Panc1 (cell line): Measurements from ENCODE around the gene HOXA4. TPM values are rescaled to one million over a fixed set of nuclear protein-coding genes. Genes with fewer than 3 reads are reported as not detected.

Experiments
- ATAC-seq: fragments of 200-7000 bp; cut with Tn5 transposase; 2 replicates; pipeline ENCODE4 v1.9.1; 2020; ENCODE audit warnings: mild to moderate bottlenecking, moderate library complexity
- BruUV-seq: library from RNA; stranded (reverse); fragments of 400-500 nt; replicated peaks from 2 replicates; lab custom pipeline; 2021; lab: Mats Ljungman, UMichigan
- CTCF ChIA-PET: fragments of 300-600 bp; sonication (Branson Sonifier 250); formaldehyde crosslinking; loops from one replicate; lab custom pipeline; 2022; ENCODE audit warnings: antibody characterized with exemption; lab: Charles Lee
- POLR2A ChIA-PET: fragments of 300-600 bp; sonication (Branson Sonifier 250); formaldehyde crosslinking; loops from one replicate; lab custom pipeline; 2022; ENCODE audit warnings: antibody characterized with exemption; lab: Charles Lee
- DNase-seq: peaks from one replicate; pipeline ENCODE4 v3.0.0-alpha.2; 2010; ENCODE audit warnings: low read depth, low spot score
- H3K27ac ChIP-seq: 2 replicates; pipeline ENCODE4 v1.5.1; 2011; ENCODE audit warnings: mild to moderate bottlenecking, low read length, inconsistent platforms
- H3K27me3 ChIP-seq: fragments of 200-500 bp; sonication (Bioruptor generic); 2 replicates; pipeline ENCODE4 v1.6.0; 2014; ENCODE audit warnings: low read length, inconsistent platforms; ENCODE audit not compliant: control insufficient read depth, insufficient read depth
- H3K36me3 ChIP-seq: fragments of 200-500 bp; sonication (Bioruptor generic); 2 replicates; pipeline ENCODE4 v1.5.1; 2014; ENCODE audit warnings: inconsistent platforms, mild to moderate bottlenecking, low read length, moderate library complexity; ENCODE audit not compliant: control insufficient read depth, insufficient read depth
- H3K4me1 ChIP-seq: 2 replicates; pipeline ENCODE4 v1.5.1; 2011; ENCODE audit warnings: inconsistent platforms, mild to moderate bottlenecking, low read length, moderate library complexity; ENCODE audit not compliant: control insufficient read depth, insufficient read depth
- H3K4me3 ChIP-seq, 2 experiments: 2 replicates each; pipeline ENCODE4 v1.5.1; 2011 to 2012; ENCODE audit warnings: low read depth in 2 of 2, low read length in 2 of 2, mild to moderate bottlenecking in 2 of 2, inconsistent platforms in 1 of 2, moderate library complexity in 1 of 2
- H3K9me3 ChIP-seq: fragments of 200-500 bp; sonication (Bioruptor generic); 2 replicates; pipeline ENCODE4 v1.5.1; 2014; ENCODE audit warnings: low read depth, mild to moderate bottlenecking, inconsistent platforms, low read length, moderate library complexity; ENCODE audit not compliant: control insufficient read depth, insufficient read depth
- POLR2AphosphoS5 ChIP-seq: IDR thresholded peaks from 2 replicates; pipeline ENCODE4 v1.6.1; 2012; ENCODE audit warnings: mild to moderate bottlenecking, low read depth, low read length, moderate library complexity
- SIN3A ChIP-seq: IDR thresholded peaks from 2 replicates; pipeline ENCODE4 v1.6.1; 2012; ENCODE audit warnings: low read depth, mild to moderate bottlenecking, low read length, moderate library complexity, borderline replicate concordance; ENCODE audit not compliant: insufficient read depth
- TCF7L2 ChIP-seq: IDR thresholded peaks from 2 replicates; pipeline ENCODE4 v1.6.1; 2011; ENCODE audit warnings: mild to moderate bottlenecking, low read depth, low read length, inconsistent platforms
- in situ Hi-C: cut with HindIII; loops from 2 replicates; pipeline ENCODE4 v1.10.0; 2016; ENCODE audit warnings: low sequenced_read_pairs, low pct_unique_long_range_greater_than_20kb
- intact Hi-C: fragments of 100-400 bp; cut with micrococcal nuclease; formaldehyde crosslinking; loops from one replicate; pipeline ENCODE4 v1.10.0; 2022; ENCODE audit not compliant: unreplicated experiment
- total RNA-seq: library from RNA; stranded (reverse); gene quantifications from one replicate; pipeline ENCODE4 v1.2.1, GENCODE V29; 2021; ENCODE audit not compliant: unreplicated experiment
- TF ChIP-seq, protein P1 (sequence below), 2 experiments: IDR thresholded peaks; 2 replicates each; pipeline ENCODE4 v1.6.1; 2011 to 2012; ENCODE audit warnings: low read depth in 2 of 2, control low read depth in 1 of 2, low read length in 1 of 2, mild to moderate bottlenecking in 1 of 2, moderate library complexity in 1 of 2; ENCODE audit not compliant: insufficient read depth in 1 of 2
- TF ChIP-seq, protein P2 (sequence below): fragments of 450-650 bp; IDR thresholded peaks from 2 replicates; pipeline ENCODE4 v1.5.1; 2017; ENCODE audit warnings: mild to moderate bottlenecking

Gene HOXA4
- total RNA-seq, 1 experiment from 2014 or later = 0.39 TPM

DNA sequence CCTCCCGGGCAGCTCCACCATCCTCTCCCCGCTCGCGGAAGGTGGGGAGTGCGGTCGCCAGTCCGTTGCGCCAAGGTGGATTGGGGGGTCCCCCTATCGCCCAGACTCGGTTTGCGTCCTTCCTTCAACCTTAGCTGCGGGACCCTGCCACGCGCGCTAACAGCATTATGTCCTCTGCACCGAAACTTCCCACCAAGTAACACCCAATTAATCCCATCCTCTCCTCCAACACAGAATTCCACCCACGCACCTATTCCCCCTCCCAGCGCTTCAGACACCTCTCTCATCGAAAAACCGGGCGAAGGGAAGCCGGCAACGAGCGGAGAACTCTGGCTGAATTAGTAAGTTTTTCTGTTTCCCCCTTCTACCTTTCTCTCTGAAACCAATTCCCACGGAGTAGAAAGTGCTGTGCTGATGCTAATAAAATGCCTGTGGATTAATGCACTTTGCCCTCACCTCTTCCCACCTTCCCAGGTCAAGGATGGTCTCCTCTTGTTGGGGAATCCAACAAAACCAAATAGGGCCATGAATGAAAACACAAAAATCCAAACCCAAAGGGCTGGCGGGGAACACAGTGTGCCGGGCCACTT, 20.9 kb upstream of the HOXA4 start:
- BruUV-seq = no TSS peak
- no peak for DNase-seq
- Histone ChIP-seq H3K9me3 (no peaks in the 10 kb centered on the region), H3K4me3 (peak overlapping the region; percentile 57 to 83), H3K27me3 (no peaks in the 10 kb centered on the region), H3K4me1 (peaks cover 20% of the 10 kb centered on the region), H3K36me3 (no peaks in the 10 kb centered on the region; the same call in 1 of the 2 replicates), H3K27ac (peak overlapping the region; percentile 89)
- ChIA-PET POLR2A (no interaction called here), CTCF (interaction anchor here (0.7 to 3.4 kb wide), 4 partner anchors 10 to 627 kb away, joined by 3 to 24 read pairs (median 4); no protein-coding TSS in a partner anchor)
- no peak for TF ChIP-seq TCF7L2
- intact Hi-C loops = no loop called here
- in situ Hi-C loops = no loop called here
- ATAC-seq = no peak

DNA sequence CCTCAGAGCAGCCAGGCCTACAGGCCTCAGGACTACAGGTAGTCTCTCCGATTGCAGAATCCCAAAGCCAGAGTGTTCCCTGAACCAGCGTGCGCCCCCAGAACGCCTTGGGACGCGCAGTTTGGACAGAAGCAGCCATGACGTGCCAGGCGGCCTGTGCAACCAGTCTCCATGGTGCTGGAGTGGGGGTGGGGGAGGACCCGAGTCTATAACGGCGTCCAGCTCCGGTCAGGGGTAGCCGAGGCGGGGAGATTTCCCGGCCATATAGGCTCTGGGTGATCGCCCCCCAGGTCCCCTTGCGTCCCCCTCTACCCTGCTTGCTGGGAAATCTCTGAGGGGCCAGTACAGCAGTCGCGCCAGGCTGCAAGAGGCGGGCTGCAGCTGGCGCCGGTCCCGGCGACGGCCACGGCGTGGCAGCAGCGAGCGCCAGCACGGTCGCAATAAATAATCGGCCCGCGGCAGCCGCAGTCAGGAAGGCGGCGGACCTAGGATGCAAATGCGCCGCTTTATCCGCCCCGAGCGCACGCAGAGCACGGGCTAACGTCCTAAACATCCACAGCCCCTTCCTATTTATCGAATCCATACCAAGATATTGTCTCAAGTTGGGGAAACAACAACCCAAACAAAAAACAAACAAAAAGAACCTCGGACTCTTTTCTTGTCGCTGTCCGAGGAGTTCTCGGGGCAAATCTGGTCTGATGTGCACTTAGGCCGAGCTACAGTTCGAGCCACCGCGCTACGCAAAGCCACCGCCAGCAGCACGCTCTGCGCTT, 20.2 kb upstream of the HOXA4 start:
- H3K27me3 ChIP-seq = no peaks in the 10 kb centered on the region
- intact Hi-C loops = no loop called here
- no TSS peak for BruUV-seq
- ChIA-PET CTCF (interaction anchor here (0.7 to 3.4 kb wide), 5 partner anchors 10 to 626 kb away, joined by 3 to 24 read pairs (median 4); no protein-coding TSS in a partner anchor), POLR2A (no interaction called here)
- no peaks in the 10 kb centered on the region; the same call in 1 of the 2 replicates for H3K36me3 ChIP-seq
- DNase-seq (peak; percentile 50), ATAC-seq (peak; percentile 92)
- TF ChIP-seq, protein P1, sequence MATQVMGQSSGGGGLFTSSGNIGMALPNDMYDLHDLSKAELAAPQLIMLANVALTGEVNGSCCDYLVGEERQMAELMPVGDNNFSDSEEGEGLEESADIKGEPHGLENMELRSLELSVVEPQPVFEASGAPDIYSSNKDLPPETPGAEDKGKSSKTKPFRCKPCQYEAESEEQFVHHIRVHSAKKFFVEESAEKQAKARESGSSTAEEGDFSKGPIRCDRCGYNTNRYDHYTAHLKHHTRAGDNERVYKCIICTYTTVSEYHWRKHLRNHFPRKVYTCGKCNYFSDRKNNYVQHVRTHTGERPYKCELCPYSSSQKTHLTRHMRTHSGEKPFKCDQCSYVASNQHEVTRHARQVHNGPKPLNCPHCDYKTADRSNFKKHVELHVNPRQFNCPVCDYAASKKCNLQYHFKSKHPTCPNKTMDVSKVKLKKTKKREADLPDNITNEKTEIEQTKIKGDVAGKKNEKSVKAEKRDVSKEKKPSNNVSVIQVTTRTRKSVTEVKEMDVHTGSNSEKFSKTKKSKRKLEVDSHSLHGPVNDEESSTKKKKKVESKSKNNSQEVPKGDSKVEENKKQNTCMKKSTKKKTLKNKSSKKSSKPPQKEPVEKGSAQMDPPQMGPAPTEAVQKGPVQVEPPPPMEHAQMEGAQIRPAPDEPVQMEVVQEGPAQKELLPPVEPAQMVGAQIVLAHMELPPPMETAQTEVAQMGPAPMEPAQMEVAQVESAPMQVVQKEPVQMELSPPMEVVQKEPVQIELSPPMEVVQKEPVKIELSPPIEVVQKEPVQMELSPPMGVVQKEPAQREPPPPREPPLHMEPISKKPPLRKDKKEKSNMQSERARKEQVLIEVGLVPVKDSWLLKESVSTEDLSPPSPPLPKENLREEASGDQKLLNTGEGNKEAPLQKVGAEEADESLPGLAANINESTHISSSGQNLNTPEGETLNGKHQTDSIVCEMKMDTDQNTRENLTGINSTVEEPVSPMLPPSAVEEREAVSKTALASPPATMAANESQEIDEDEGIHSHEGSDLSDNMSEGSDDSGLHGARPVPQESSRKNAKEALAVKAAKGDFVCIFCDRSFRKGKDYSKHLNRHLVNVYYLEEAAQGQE (IDR thresholded peaks at IDR 0.05; ENCODE audit: insufficient read depth in 1 of 2, low read depth in 2 of 2, low read length in 1 of 2) = peak; percentile 78 to 82
- TF ChIP-seq POLR2AphosphoS5 (peak; percentile 63; the same call in 1 of the 2 replicates), TCF7L2 (peak; percentile 42; the same call in 1 of the 2 replicates), SIN3A (no peak)
- TF ChIP-seq, protein P2, sequence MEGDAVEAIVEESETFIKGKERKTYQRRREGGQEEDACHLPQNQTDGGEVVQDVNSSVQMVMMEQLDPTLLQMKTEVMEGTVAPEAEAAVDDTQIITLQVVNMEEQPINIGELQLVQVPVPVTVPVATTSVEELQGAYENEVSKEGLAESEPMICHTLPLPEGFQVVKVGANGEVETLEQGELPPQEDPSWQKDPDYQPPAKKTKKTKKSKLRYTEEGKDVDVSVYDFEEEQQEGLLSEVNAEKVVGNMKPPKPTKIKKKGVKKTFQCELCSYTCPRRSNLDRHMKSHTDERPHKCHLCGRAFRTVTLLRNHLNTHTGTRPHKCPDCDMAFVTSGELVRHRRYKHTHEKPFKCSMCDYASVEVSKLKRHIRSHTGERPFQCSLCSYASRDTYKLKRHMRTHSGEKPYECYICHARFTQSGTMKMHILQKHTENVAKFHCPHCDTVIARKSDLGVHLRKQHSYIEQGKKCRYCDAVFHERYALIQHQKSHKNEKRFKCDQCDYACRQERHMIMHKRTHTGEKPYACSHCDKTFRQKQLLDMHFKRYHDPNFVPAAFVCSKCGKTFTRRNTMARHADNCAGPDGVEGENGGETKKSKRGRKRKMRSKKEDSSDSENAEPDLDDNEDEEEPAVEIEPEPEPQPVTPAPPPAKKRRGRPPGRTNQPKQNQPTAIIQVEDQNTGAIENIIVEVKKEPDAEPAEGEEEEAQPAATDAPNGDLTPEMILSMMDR = peak; percentile 99
- peaks cover 20% of the 10 kb centered on the region for H3K4me1 ChIP-seq
- in situ Hi-C loops = no loop called here
- H3K9me3 ChIP-seq = no peaks in the 10 kb centered on the region
- peak overlapping the region; percentile 89 for H3K27ac ChIP-seq
- H3K4me3 ChIP-seq = peak overlapping the region; percentile 57 to 83
